Dermis microvascular lymphatic vessel endothelial cell (primary cell): ENCODE results near the gene ADAM10. TPM values are rescaled to one million over a fixed set of nuclear protein-coding genes. Genes with fewer than 3 reads are reported as not detected.

ENCODE experiments used
- total RNA-seq: library from RNA; depleted of rRNA; stranded (reverse); fragments of >200 nt; gene quantifications from 2 replicates; pipeline ENCODE4 v1.2.1, GENCODE V29; 2014

Gene ADAM10
- total RNA-seq, 1 donor from 2014 or later, result 147 TPM

Other genes with a start within 250 kb of the ADAM10 start
- gene MINDY2, start 21.6 kb upstream of the ADAM10 start, total RNA-seq, result 8.7 and 9.2 TPM in 2 replicates
- gene SLTM, start 184.0 kb upstream of the ADAM10 start, total RNA-seq, result 37.5 and 41.5 TPM in 2 replicates
- gene RNF111, start 238.0 kb upstream of the ADAM10 start, total RNA-seq, result 15.4 and 22.0 TPM in 2 replicates